Endometrial microvascular endothelial cells (primary cell): ENCODE results near the gene CNOT11. TPM values are rescaled to one million over a fixed set of nuclear protein-coding genes. Genes with fewer than 3 reads are reported as not detected.
"Not testable (repeated sequence)": the region's sequence is repeated elsewhere in the genome, so short reads cannot be mapped to it uniquely, and the experiment has no call there.

Source experiments
- in situ Hi-C: cut with HindIII; loops from 2 replicates; pipeline ENCODE4 v1.10.0; 2017; ENCODE audit warnings: low sequenced_read_pairs, low pct_unique_long_range_greater_than_20kb; ENCODE audit errors: inconsistent ontology term
- total RNA-seq: library from RNA; depleted of rRNA; stranded (reverse); fragments of >200 nt; gene quantifications from one replicate; pipeline ENCODE4 v1.2.3, GENCODE V29; 2015; ENCODE audit errors: inconsistent ontology term

The CNOT11 gene
- total RNA-seq, 1 donor from 2014 or later, result 50.9 TPM

DNA sequence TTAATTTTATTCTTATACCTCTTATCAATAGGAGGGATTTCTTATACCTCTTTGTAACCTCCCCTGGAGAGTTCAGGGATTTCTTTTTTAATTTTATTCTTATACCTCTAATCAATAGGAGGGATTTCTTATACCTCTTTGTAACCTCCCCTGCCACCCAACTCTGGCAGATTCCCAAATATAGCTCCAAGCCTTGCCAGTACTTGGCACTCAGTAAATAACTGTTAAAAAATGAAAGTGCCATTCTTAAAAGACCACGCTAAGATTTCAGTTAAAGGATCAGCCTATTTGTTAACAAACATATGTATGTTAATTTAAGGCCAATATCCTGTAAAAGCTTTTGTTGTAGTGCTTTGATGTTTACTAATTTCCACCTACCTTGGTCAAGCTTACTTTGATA, 51.0 kb downstream of the CNOT11 start:
- in situ Hi-C loops, result no loop called here

DNA sequence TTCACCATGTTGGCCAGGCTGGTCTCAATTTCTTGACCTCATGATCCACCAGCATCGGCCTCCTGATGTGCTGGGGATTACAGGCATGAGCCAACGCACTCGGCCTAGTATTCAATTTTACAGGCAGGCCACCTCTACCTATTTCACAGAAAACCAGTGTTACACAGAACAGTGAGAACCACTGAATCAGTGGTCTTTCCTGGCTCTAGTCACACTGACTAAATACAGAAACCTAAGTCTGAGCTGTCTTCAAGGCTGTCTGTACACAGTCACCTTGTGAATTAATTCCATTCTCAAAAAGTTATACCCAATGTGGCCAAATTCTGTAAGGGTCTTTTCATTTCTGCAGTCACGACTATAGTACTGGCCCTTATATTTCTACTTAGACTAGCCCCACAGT, 52.3 kb downstream of the CNOT11 start:
- in situ Hi-C loops, result no loop called here

DNA sequence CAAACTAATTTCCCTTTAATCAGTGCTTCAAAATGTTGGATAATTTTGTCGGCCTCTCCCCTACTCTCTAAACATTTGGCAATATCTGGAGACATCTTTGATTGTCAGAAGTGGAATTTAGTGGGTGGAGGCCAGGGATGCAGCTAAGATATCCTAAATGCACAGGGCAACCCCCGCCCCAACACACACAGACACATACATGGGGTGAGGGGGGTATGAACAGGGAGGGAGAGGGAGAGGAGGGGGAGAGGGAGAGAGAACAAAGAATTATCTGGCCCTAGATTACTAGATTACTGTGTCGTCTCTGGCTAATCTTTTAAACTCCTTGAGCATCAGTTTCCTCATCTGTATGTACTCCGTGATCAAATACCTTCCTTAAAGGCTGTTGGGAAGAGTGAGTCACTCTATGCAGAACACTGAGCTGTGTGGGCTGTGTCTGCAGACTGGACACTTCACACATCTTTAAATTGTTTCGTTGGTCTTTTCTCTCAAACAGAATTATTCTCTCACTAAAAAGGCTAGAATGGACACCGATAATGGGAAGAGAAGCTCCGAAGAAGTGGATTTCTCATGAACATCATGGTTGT, 52.9 kb downstream of the CNOT11 start:
- in situ Hi-C loops, result no loop called here

DNA sequence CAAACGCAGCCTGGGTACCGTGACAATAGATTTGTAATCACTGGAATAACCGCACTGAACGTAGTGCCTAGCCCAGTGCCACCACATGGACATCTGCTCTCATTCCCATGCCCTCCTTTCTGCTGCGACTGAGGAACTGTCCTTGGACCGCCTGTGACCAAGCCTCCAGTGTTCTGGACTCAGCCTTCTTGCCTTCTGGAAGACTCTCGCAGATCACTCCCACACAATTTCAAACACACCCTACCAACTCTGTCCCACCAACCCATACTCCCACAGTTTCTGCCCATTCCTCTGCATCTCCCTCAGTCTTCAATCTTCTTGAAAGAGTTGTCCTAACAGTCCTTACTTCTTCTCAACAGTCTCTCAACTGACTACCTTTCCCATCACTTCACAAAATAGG, 53.7 kb downstream of the CNOT11 start:
- in situ Hi-C loops, result no loop called here

DNA sequence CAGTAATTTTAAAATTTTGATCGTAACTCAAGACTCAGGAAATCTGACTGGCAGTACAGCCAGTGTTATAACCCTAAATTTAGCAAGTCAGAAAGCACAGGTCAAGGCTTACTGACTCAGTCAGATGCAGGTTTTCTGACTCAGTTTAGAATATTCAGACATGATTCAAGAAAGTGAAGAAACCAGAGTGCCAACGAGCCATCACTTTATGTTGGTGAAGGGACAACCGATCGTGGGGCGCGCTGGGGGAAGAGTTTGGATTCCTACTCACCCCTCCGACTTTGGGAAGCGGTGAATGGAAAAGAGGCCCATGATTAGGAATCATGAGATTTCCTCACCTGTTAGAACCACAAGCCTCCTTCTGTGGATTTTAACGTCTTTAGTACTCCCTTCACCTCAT, 54.8 kb downstream of the CNOT11 start:
- in situ Hi-C loops, result no loop called here

DNA sequence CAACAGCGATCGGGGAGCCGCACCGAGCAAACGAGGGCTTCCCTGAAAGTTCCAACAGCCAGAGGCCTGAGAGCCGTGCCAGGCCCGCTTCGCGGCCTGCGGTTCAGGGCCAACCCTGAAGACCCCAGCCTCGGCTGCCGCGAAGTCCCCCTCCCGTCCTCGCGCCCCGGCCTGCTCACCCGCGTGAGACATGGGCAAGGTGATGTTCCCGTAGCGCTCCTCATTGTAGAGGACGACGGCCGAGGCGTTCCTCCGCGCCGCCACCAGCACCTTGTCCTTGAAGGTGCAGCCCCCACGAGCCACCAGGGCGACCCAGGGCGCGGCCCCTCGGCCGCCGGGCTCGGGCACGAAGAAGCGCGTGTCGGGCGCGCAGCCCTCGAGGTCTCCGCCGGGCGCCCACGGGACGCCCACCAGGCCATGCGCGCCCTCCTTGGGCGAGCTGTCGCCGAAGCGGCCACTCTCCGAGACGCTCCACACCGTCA, 55.3 kb downstream of the CNOT11 start:
- in situ Hi-C loops, result no loop called here

DNA sequence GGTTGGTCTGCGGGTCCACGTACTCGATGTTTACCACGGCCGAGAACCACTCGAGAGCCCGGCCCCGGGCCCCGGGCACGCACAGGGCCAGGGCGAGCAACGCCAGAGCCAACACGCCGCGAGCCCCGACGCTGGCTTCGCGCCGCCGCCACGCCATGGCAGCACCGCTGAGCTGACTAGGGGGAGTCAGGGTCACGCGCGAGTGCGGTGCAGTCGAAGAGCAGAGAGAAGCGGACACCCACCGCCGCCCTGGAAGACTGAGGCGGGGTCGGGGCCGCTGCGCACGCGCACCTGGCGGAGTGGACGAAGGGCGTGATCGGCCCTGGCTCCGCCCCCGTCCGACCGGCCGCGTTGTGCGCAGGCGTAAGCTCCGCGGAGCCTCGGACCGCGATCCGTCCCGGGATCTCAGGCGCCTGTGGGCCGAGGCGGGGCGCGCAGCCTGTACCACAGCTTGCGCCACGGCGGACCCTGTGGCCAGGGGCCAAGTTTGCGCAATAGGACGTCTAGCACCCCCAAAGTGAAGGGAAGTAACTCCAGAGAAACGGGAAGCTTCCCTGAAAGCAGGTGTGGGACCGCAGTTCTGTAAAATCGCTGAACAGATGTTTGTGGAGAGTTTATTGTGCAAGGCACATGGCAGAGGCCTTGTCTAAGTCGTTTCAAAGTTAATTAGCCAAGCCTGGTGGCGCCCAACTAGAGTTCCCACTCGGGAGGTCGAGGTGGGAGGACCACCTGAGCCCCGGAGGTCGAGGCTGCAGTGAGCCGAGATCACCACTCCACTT, 55.9 kb downstream of the CNOT11 start, which contains the start of gene RNF149:
Gene RNF149, minus strand, starts transcription at position 270 of the 779 bp plus-strand sequence. Its CDS starts 113 bp downstream, at position 157.
- in situ Hi-C loops, result no loop called here

DNA sequence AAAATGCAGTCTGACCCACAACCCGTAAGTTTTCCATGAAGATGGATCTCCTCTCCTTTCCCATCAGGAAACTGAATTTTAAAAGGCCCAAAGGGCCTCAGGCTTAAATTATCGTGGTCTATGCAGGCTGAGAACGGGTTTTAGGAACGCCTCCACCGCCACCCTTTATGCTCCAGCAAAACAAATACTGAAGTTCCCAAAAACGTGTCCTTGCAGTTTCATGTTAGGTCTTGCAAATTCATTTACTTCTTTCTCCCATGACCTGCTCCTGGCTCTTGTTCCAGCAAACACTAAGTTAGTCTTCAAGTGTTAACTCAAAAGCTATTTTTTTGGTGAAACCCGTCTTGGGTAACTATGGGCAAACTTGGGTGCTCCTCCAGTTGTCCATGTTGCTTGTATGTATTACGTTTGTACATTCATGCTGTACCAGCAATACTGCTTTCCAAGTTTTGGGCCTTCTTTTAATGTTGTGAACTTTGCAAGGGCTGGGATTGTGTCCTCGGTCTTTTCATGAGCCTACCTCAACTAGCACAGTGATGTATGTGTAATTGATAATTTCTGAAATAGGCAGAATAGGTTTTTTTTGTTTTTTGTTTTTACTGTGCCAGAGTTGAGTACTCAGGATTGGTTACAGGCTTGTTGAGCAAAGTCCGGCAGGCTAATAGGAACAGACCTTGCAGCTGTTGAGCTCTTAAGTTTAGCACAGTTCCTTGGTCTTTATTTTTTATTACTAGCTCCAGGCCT, 57.6 kb downstream of the CNOT11 start:
- in situ Hi-C loops, result no loop called here

DNA sequence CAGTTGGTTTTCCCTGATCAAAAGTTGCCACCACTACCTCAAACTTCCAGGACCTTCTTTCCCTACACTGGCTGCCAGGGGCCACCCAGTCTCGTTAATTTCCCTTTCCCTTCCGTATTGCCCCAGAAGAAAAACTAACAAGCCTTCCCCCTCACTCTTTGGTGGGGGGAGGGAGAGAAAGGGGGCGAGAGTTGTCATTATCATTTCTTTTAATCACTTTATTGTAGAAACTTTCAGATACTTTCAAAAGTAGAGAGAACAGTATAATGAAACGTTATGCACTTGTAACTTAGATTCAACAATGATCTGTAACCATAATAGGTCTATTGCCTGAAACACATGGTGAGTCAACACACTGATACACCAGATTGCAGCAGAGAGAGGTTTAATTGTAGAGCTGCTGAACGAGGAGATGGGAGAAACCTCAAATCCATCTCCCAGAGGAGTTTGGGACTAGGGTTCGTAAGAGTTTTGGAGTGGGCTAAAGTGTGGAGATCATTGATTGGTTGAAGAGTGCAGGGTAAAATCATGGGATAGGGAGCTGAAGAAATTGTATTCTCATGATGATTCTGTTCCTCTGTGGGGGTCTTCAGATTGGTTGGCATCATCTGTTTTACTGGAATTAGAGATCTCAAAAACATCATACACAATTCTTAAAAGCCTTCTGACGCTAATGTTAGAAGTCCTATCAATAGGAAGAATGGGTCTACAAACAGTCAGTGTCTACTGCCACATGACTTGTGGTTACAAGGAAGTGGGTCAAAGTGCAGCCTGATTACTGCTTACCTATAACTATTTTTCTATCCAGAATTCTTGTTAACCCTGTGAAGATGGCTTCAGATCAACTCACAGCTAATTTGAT, 58.4 kb downstream of the CNOT11 start:
- in situ Hi-C loops, result no loop called here

DNA sequence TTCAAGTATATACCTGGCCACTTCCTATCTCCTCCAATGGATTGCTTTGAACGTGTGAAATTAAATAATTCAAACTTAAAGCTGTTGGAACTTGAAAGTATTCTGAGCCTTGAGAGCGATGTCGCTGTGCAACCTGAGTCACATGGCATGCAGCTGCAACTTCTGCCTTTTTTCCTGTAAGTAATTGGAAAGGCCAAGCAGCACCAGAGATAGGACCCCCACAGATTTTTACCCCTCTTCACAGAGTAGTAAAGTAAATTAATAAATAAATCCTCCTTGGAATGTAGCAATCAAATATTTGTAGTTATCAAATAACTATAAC, 59.0 kb downstream of the CNOT11 start:
- in situ Hi-C loops, result no loop called here

DNA sequence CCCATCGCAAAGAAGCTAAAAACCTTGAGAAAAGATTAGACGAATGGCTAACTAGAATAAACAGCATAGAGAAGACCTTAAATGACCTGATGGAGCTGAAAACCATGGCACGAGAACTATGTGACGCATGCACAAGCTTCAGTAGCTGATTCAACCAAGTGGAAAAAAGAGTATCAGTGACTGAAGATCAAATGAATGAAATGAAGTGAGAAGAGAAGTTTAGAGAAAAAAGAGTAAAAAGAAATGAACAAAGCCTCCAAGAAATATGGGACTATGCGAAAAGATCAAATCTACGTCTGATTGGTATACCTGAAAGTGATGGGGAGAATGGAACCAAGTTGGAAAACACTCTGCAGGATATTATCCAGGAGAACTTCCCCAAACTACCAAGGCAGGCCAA, 63.9 kb downstream of the CNOT11 start:
- in situ Hi-C loops, result not testable (repeated sequence)

Other genes with a start within 250 kb of the CNOT11 start
- gene TBC1D8, start 101.5 kb upstream of the CNOT11 start, total RNA-seq, result 27.2 TPM
- gene RNF149, start 55.8 kb downstream of the CNOT11 start, total RNA-seq, result 63.8 TPM
- 0.56 TPM for gene CREG2, start 134.6 kb downstream of the CNOT11 start, total RNA-seq
- not detected for gene RFX8, start 222.2 kb downstream of the CNOT11 start, total RNA-seq